Measurements from ENCODE around the gene KCNIP4.

GRCh38 chr4:20904966-20905365 is 1043.6 kb downstream of the KCNIP4 start:
- TF ChIP-seq EZH2 (IDR thresholded peaks at IDR 0.05; ENCODE audit: low read depth, low read length, severe bottlenecking) (no peak), CTCF (IDR thresholded peaks at IDR 0.05; ENCODE audit: control extremely low read depth in 1 of 3, insufficient read depth in 1 of 3, low read depth in 1 of 3, low read length in 3 of 3) (no peak), TAF1 (IDR thresholded peaks at IDR 0.05; ENCODE audit: low read depth, low read length) (no peak), RBBP5 (IDR thresholded peaks at IDR 0.05; ENCODE audit: borderline replicate concordance, low read depth, low read length) (no peak), POLR2AphosphoS5 (IDR thresholded peaks at IDR 0.05; ENCODE audit: low read depth, low read length) (no peak), POLR2A (IDR thresholded peaks at IDR 0.05; ENCODE audit: control extremely low read depth in 1 of 2, low read depth in 2 of 2, low read length in 2 of 2) (no peak), RXRA (IDR thresholded peaks at IDR 0.05; ENCODE audit: insufficient read depth, low read depth, low read length) (no peak)

Measured in H1 (cell line).